GM19023 (cell line): ENCODE data around the gene UBE2I.
"Not testable (repeated sequence)": the region's sequence is repeated elsewhere in the genome, so short reads cannot be mapped to it uniquely, and the experiment has no call there.

Experiments
- ATAC-seq: cut with Tn5 transposase; IDR thresholded peaks from one replicate; pipeline ENCODE4 v1.9.1; 2021; ENCODE audit warnings: mild to moderate bottlenecking, moderate library complexity; ENCODE audit not compliant: unreplicated experiment

Gene UBE2I

GRCh38 chr16:1328136-1328535 lies 18.7 kb downstream of the UBE2I start:
- ATAC-seq, result not testable (repeated sequence)

- not testable (repeated sequence) for ATAC-seq
Observed at GRCh38 chr16:1328961-1329360, 19.5 kb downstream of the UBE2I start.

GRCh38 chr16:1330260-1330914 lies 21.0 kb downstream of the UBE2I start:
- no peak for ATAC-seq

GRCh38 chr16:1330931-1331711 lies 21.7 kb downstream of the UBE2I start:
- ATAC-seq, result no peak

GRCh38 chr16:1331712-1332617 lies 22.5 kb downstream of the UBE2I start:
- ATAC-seq, result no peak

- ATAC-seq, result no peak
Observed at GRCh38 chr16:1332618-1333148, 23.2 kb downstream of the UBE2I start.

- no peak for ATAC-seq
Observed at GRCh38 chr16:1333149-1333812, 23.8 kb downstream of the UBE2I start, which contains the start of gene BAIAP3. Gene BAIAP3, plus strand, starts transcription at chr16:1333645. Its CDS starts 4,905 bp downstream, at chr16:1338550.

- no peak for ATAC-seq
Observed at GRCh38 chr16:1333854-1334700, 24.6 kb downstream of the UBE2I start.

- no peak for ATAC-seq
Observed at GRCh38 chr16:1334739-1335138, 25.3 kb downstream of the UBE2I start.

- no peak for ATAC-seq
Observed at GRCh38 chr16:1335211-1335971, 26.0 kb downstream of the UBE2I start.

GRCh38 chr16:1335996-1336395 lies 26.6 kb downstream of the UBE2I start:
- ATAC-seq, result no peak

- ATAC-seq, result no peak
Observed at GRCh38 chr16:1336619-1337018, 27.2 kb downstream of the UBE2I start.

- no peak for ATAC-seq
Observed at GRCh38 chr16:1337486-1337885, 28.1 kb downstream of the UBE2I start.

GRCh38 chr16:1338119-1338730 lies 28.8 kb downstream of the UBE2I start:
- no peak for ATAC-seq

GRCh38 chr16:1338855-1339675 lies 29.6 kb downstream of the UBE2I start:
- ATAC-seq, result no peak

- no peak for ATAC-seq
Observed at GRCh38 chr16:1340730-1341494, 31.5 kb downstream of the UBE2I start.
